PC-3 (cell line): ENCODE data around the gene TMTC2. TPM values are rescaled to one million over a fixed set of nuclear protein-coding genes. Genes with fewer than 3 reads are reported as not detected.

Experiments used
- ATAC-seq: fragments of 200-7000 bp; cut with Tn5 transposase; 2 replicates; pipeline ENCODE4 v1.9.1; 2020; ENCODE audit warnings: mild to moderate bottlenecking, moderate library complexity
- BruUV-seq: library from RNA; stranded (reverse); fragments of 400-500 nt; replicated peaks from 2 replicates; lab custom pipeline; 2021; lab: Mats Ljungman, UMichigan
- CTCF ChIA-PET: fragments of 300-600 bp; sonication (Branson Sonifier 250); formaldehyde crosslinking; loops from one replicate; lab custom pipeline; 2022; ENCODE audit warnings: antibody characterized with exemption; lab: Charles Lee
- POLR2A ChIA-PET: fragments of 300-600 bp; sonication (Branson Sonifier 250); formaldehyde crosslinking; loops from one replicate; lab custom pipeline; 2022; ENCODE audit warnings: antibody characterized with exemption; ENCODE audit not compliant: unreplicated experiment; lab: Charles Lee
- DNase-seq: peaks from one replicate; pipeline ENCODE4 v3.0.0-alpha.2; 2015
- H2AFZ ChIP-seq: fragments of 300-600 bp; sonication (generic); 2 replicates; pipeline ENCODE4 v1.6.0; 2016; ENCODE audit warnings: antibody characterized with exemption, low read length
- H3F3A ChIP-seq: fragments of 300-600 bp; sonication (generic); one replicate; pipeline ENCODE4 v1.6.0; 2017; ENCODE audit warnings: antibody characterized with exemption, low read length, control low read depth, mild to moderate bottlenecking; ENCODE audit not compliant: unreplicated experiment
- H3K27ac ChIP-seq: fragments of 300-600 bp; sonication (generic); 2 replicates; pipeline ENCODE4 v1.5.1; 2016; ENCODE audit warnings: mild to moderate bottlenecking, low read length
- H3K27me3 ChIP-seq: fragments of 300-600 bp; sonication (generic); 2 replicates; pipeline ENCODE4 v1.6.1; 2016; ENCODE audit warnings: low read length, mixed read lengths
- H3K36me3 ChIP-seq: fragments of 300-600 bp; sonication (generic); 2 replicates; pipeline ENCODE4 v1.6.1; 2016; ENCODE audit warnings: low read depth, mixed run types, low read length, mixed read lengths
- H3K4me1 ChIP-seq: fragments of 300-600 bp; sonication (generic); 2 replicates; pipeline ENCODE4 v1.5.1; 2016; ENCODE audit warnings: low read length; ENCODE audit not compliant: insufficient read depth
- H3K4me2 ChIP-seq: fragments of 300-600 bp; sonication (generic); 2 replicates; pipeline ENCODE4 v1.6.0; 2016; ENCODE audit warnings: low read length
- H3K4me3 ChIP-seq: fragments of 300-600 bp; sonication (generic); 2 replicates; pipeline ENCODE4 v1.5.1; 2016; ENCODE audit warnings: mild to moderate bottlenecking, low read length, mixed read lengths
- H3K79me2 ChIP-seq: fragments of 300-600 bp; sonication (generic); 2 replicates; pipeline ENCODE4 v1.6.1; 2017; ENCODE audit warnings: low read length, mixed read lengths
- H3K9ac ChIP-seq: fragments of 300-600 bp; sonication (generic); 2 replicates; pipeline ENCODE4 v1.6.0; 2016; ENCODE audit warnings: mild to moderate bottlenecking, low read length
- H3K9me2 ChIP-seq: fragments of 300-600 bp; sonication (generic); replicated peaks from 2 replicates; pipeline ENCODE4 v1.6.1; 2016; ENCODE audit warnings: mixed run types, low read length, mixed read lengths
- H3K9me3 ChIP-seq: fragments of 300-600 bp; sonication (generic); 2 replicates; pipeline ENCODE4 v1.6.1; 2016; ENCODE audit warnings: low read length, mixed read lengths
- H4K20me1 ChIP-seq: fragments of 300-600 bp; sonication (generic); 2 replicates; pipeline ENCODE4 v1.6.1; 2016; ENCODE audit warnings: low read length, mixed read lengths
- EZH2 ChIP-seq: fragments of 300-600 bp; sonication (generic); IDR thresholded peaks from one replicate; pipeline ENCODE4 v1.6.1; 2017; ENCODE audit warnings: antibody characterized with exemption, mild to moderate bottlenecking, low read length; ENCODE audit not compliant: unreplicated experiment
- EZH2phosphoT487 ChIP-seq: fragments of 300-600 bp; sonication (generic); IDR thresholded peaks from 2 replicates; pipeline ENCODE4 v1.6.1; 2018; ENCODE audit warnings: mild to moderate bottlenecking, antibody characterized with exemption, low read length, borderline replicate concordance
- intact Hi-C: fragments of 100-400 bp; cut with micrococcal nuclease; formaldehyde crosslinking; loops from 2 replicates; pipeline ENCODE4 v1.9.0; 2023
- total RNA-seq: library from RNA; depleted of rRNA; stranded (reverse); fragments of >200 nt; gene quantifications from 2 replicates; pipeline ENCODE4 v1.2.3, GENCODE V29; 2014
- TF ChIP-seq, protein P1 (sequence below): fragments of 300-600 bp; sonication (generic); conservative IDR thresholded peaks from 2 replicates; pipeline ENCODE4 v1.5.1; 2017; ENCODE audit warnings: antibody characterized with exemption, low read depth, mild to moderate bottlenecking, low read length

The TMTC2 gene
- total RNA-seq, 1 experiment from 2014 or later = 10.7 TPM

DNA sequence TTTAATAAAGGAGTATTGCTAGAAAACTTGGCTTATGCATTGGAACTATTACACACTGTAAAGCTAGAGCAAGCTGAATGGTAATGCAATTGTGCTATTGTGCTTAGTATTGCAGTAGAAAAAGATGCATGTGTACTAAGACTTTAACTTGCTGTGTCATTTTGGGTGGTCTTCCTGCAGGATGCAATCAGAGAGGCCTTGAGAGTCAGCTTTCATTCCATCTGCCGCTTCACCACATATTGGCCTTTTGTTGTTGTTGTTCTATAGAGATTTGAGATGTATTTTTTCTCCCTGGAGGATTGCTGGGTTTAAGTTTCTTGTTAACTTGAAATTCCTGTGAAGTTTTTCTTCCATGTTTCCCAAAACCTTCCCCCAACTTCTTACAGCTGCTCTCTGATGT is 449.7 kb downstream of the TMTC2 start:
- H3K4me2 ChIP-seq = no peak overlapping the region
- no peaks in the 10 kb centered on the region for H3K4me1 ChIP-seq
- ChIA-PET POLR2A (no interaction called here), CTCF (no interaction called here)
- no TSS peak for BruUV-seq
- no peak for DNase-seq
- no peak overlapping the region for H2AFZ ChIP-seq
- no peaks in the 10 kb centered on the region for H3K9me3 ChIP-seq
- H3K4me3 ChIP-seq = no peak overlapping the region
- no peaks in the 10 kb centered on the region for H3K27me3 ChIP-seq
- H3F3A ChIP-seq = no peaks in the 10 kb centered on the region
- no peak overlapping the region for H3K9ac ChIP-seq
- H3K27ac ChIP-seq = no peak overlapping the region
- ATAC-seq = no peak
- intact Hi-C loops = no loop called here
- no peak for TF ChIP-seq EZH2
- TF ChIP-seq, protein P1, sequence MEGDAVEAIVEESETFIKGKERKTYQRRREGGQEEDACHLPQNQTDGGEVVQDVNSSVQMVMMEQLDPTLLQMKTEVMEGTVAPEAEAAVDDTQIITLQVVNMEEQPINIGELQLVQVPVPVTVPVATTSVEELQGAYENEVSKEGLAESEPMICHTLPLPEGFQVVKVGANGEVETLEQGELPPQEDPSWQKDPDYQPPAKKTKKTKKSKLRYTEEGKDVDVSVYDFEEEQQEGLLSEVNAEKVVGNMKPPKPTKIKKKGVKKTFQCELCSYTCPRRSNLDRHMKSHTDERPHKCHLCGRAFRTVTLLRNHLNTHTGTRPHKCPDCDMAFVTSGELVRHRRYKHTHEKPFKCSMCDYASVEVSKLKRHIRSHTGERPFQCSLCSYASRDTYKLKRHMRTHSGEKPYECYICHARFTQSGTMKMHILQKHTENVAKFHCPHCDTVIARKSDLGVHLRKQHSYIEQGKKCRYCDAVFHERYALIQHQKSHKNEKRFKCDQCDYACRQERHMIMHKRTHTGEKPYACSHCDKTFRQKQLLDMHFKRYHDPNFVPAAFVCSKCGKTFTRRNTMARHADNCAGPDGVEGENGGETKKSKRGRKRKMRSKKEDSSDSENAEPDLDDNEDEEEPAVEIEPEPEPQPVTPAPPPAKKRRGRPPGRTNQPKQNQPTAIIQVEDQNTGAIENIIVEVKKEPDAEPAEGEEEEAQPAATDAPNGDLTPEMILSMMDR = no peak
- TF ChIP-seq EZH2phosphoT487 = no peak
- H3K9me2 ChIP-seq = no peaks in the 10 kb centered on the region
- H3K79me2 ChIP-seq = no peaks in the 10 kb centered on the region
- no peaks in the 10 kb centered on the region for H3K36me3 ChIP-seq
- no peaks in the 10 kb centered on the region for H4K20me1 ChIP-seq

DNA sequence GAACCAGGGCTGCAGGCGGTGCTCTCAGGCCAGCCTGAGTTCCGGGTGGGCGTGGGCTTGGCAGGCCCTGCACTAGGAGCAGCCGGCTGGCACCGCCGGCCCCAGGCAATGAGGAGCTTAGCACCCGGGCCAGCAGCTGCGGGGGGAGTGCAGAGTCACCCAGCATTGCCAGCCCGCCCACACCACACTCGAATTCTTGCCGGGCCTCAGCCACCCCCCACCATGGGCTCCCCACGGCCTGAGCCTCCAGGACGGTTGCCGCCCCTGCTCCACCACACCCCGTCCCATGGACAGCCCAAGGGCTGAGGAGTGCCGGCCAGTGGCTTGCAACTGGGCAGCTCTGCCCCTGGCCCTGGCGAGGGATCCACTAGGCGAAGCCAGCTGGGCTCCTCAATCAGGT is 453.4 kb downstream of the TMTC2 start:
- Histone ChIP-seq H3F3A (no peaks in the 10 kb centered on the region), H3K9ac (no peak overlapping the region), H3K9me2 (no peaks in the 10 kb centered on the region), H4K20me1 (no peaks in the 10 kb centered on the region), H3K4me1 (no peaks in the 10 kb centered on the region), H3K4me2 (no peak overlapping the region), H3K4me3 (no peak overlapping the region), H3K9me3 (no peaks in the 10 kb centered on the region), H3K27me3 (no peaks in the 10 kb centered on the region), H2AFZ (no peak overlapping the region), H3K79me2 (no peaks in the 10 kb centered on the region), H3K27ac (no peak overlapping the region), H3K36me3 (no peaks in the 10 kb centered on the region)
- DNase-seq (no peak), ATAC-seq (no peak)
- no peak for TF ChIP-seq EZH2phosphoT487
- TF ChIP-seq, protein P1 = no peak
- no peak for TF ChIP-seq EZH2
- intact Hi-C loops = no loop called here
- CTCF ChIA-PET = no interaction called here
- POLR2A ChIA-PET = no interaction called here
- no TSS peak for BruUV-seq

DNA sequence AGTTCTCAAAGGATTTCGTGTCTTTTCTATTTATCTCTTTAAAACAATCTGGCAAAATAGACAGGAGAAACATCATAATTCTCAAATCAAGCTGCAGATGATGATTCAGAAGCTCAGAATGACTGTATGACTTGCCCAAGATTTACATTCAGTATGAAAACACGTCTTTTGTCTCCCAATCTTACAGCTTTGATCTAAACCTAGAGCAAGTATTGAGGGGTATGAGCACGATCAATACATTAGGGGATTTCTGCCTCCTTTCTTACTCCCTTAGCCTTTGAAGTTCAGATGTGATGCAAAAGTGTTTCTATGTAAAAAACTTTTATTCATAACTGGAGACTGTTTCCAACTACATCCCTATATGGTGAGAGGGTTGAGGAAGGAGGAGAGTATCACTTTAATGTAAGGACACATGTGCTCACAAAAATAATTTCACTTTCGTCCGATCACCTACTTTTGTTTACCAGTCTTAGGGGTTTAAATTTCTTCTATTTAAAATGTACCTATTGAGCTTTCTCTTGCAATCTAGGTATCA is 454.8 kb downstream of the TMTC2 start:
- DNase-seq (no peak), ATAC-seq (no peak)
- no peak overlapping the region for H3K4me2 ChIP-seq
- H4K20me1 ChIP-seq = no peaks in the 10 kb centered on the region
- H3K27ac ChIP-seq = no peak overlapping the region
- no peaks in the 10 kb centered on the region for H3K4me1 ChIP-seq
- H3K36me3 ChIP-seq = no peaks in the 10 kb centered on the region
- H3K27me3 ChIP-seq = no peaks in the 10 kb centered on the region
- no peaks in the 10 kb centered on the region for H3K9me3 ChIP-seq
- no peaks in the 10 kb centered on the region for H3K9me2 ChIP-seq
- H3K79me2 ChIP-seq = no peaks in the 10 kb centered on the region
- H3K9ac ChIP-seq = no peak overlapping the region
- ChIA-PET CTCF (no interaction called here), POLR2A (no interaction called here)
- no peak overlapping the region for H2AFZ ChIP-seq
- no peak for TF ChIP-seq EZH2
- intact Hi-C loops = no loop called here
- no peaks in the 10 kb centered on the region for H3F3A ChIP-seq
- no peak overlapping the region for H3K4me3 ChIP-seq
- BruUV-seq = no TSS peak
